LNCaP clone FGC (cell line): ENCODE results near the gene CCDC110.

Experiments used
- DNase-seq: peaks from one replicate; pipeline ENCODE4 v3.0.0-alpha.2; 2011; ENCODE audit warnings: low read depth
- H3K4me3 ChIP-seq: 2 replicates; pipeline ENCODE4 v1.5.1; 2011; ENCODE audit warnings: mild to moderate bottlenecking, low read depth, low read length, control low read depth
- TF ChIP-seq, protein P1 (sequence below): IDR thresholded peaks from 2 replicates; pipeline ENCODE4 v1.5.1; 2012; ENCODE audit warnings: mild to moderate bottlenecking; ENCODE audit not compliant: control insufficient read depth, insufficient read depth; ENCODE audit errors: extremely low read depth

Gene CCDC110

DNA sequence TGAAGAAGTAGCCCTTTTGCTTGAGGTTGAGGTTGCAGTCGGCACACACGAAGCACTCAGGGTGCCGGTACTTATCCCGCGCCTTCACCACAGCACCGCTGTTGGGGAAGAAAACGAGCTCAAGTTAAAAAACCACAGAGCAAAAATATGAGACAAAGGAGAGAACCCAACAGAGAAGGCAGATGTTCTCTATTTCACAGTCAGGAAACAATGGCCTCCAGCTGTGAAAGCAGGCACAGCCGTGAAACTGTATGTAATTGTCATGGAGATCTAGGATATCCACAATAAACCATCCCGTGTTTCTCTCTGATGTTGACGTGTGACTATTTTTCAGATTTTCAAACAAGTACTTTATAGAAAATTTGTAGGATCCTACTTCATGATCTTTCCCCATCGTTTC, 30.9 kb upstream of the CCDC110 start:
- TF ChIP-seq, protein P1, sequence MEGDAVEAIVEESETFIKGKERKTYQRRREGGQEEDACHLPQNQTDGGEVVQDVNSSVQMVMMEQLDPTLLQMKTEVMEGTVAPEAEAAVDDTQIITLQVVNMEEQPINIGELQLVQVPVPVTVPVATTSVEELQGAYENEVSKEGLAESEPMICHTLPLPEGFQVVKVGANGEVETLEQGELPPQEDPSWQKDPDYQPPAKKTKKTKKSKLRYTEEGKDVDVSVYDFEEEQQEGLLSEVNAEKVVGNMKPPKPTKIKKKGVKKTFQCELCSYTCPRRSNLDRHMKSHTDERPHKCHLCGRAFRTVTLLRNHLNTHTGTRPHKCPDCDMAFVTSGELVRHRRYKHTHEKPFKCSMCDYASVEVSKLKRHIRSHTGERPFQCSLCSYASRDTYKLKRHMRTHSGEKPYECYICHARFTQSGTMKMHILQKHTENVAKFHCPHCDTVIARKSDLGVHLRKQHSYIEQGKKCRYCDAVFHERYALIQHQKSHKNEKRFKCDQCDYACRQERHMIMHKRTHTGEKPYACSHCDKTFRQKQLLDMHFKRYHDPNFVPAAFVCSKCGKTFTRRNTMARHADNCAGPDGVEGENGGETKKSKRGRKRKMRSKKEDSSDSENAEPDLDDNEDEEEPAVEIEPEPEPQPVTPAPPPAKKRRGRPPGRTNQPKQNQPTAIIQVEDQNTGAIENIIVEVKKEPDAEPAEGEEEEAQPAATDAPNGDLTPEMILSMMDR = no peak
- no peak overlapping the region for H3K4me3 ChIP-seq
- no peak for DNase-seq

DNA sequence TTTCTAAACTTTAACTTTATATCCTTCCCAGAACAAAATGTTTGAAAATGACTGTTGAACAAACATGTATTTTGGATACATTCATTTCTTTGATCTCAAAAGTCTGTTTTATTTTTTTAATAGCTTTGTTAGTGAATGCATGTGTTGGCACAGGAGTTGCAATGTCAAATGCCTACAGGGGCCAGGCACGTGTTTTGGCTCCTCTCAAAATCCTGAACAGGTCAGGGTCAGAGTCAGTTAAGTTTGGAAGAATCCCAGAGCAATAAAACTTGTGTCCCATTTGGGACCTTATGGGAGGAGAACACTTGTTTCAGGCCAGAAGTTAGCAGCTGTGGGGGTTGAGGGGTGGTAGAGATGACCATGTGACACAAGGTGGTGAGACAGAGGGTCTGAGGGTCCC, 29.0 kb upstream of the CCDC110 start:
- no peak for DNase-seq
- TF ChIP-seq, protein P1 = no peak
- H3K4me3 ChIP-seq = no peak overlapping the region

DNA sequence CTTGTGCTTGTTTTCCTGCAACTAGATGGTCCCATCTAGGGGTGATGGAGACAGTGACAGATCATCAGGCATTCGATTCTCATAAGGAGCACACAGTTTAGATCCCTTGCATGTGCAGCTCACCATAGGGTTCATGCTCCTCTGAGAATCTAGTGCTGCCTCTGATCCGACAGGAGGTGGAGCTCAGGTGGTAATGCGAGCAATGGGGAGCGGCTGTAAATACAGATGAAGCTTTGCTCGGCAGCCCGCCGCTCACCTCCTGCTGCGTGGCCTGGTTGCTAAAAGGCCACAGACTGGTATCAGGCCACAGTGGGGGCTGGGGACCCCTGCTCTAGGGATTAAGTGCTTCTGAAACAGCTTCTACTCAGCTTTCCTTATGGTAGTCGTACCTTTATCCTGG, 28.5 kb upstream of the CCDC110 start:
- no peak overlapping the region for H3K4me3 ChIP-seq
- TF ChIP-seq, protein P1 = no peak
- DNase-seq = no peak

DNA sequence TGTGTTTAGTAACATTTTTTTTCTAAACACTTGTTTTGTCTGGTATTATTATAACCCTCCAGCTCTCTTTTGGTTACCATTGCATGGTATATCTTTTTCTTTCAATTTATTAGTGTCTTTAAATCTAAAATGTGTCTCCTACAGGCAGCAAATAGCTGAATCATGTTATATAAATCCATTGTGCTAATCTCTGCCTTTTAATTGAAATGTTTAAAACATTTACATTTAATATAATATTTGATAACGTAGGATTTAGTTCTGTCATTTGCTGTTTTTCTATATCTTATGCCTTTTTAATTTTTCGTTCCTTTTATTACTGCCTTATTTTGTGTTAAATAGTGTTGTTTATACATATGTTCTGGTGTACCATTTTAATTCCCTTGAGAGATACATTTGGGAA, 17.1 kb upstream of the CCDC110 start:
- TF ChIP-seq, protein P1 = no peak

DNA sequence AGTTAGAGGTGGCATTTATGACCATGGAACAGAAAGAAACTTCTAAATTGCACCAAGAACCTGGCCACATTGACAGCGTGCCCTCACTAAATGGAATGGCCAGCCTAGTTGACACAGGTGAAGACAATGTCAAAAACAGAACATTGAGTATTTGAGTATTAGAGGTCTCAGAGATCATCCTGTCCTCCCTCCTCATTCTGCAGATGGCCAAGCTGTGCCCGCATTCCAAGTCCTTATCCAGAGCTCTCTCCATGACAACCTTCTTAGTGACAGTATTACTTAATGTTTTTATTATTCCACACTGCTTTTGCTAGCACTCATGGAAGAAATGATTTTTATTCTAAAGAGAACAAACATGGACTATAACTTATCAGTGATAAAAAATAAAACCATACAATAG, 9.9 kb upstream of the CCDC110 start:
- no peak for DNase-seq
- TF ChIP-seq, protein P1 = no peak
- no peak overlapping the region for H3K4me3 ChIP-seq

More for the DNA sequence above, 17.1 kb upstream of the CCDC110 start:
- DNase-seq = no peak
- H3K4me3 ChIP-seq = no peak overlapping the region

DNA sequence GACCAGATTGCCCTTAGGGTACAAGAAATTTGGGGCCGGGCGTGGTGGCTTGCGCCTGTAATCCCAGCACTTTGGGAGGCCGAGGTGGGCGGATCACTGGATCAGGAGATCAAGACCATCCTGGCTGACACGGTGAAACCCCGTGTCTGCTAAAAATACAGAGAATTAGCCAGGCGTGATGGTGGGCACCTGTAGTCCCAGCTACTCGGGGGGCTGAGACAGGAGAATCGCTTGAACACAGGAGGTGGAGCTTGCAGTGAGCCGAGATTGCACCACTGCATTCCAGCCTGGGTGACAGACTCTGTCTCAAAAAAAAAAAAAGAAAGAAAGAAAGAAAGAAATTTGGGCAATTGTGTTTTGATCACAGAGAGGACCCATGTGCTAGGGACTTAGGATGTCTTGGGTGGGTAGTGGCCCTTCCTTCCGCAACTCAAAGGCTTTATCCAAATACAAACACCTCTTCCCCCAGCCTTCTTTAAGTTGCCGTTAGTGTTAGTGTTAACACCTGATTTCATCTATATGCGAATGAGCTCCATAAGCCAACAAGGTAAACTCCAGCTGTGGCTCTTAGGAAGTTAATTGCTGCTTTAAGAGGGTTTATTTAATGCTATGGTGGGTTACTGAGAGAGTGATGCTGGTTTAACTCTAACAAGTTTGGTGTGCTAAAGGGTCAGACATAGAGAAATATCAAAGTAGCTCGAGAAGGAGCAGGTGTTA, 8.6 kb upstream of the CCDC110 start:
- TF ChIP-seq, protein P1 = no peak
- no peak for DNase-seq
- H3K4me3 ChIP-seq = no peak overlapping the region

DNA sequence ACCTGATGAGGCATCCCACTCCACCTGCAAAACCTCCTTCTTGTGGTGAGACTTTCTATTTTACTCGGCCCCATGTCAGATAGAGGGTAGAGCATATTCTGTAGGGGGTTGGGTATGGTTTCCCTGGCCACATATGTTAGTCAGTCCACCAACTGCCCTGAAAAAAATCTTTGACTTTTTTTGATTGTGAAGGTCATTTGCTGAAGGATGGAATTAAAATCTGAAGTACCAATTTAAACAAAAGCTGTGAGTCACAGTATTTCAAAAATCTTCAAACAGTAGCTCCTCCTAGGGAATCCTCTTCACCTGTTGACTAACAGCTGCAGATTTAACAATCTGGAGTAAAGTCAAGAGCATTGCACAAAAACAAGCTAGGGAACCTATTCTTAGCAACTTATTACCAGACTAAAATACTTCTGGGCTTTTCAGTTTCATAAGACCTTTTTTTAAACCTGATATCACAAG, 8.0 kb upstream of the CCDC110 start:
- no peak for DNase-seq
- TF ChIP-seq, protein P1 = no peak
- H3K4me3 ChIP-seq = no peak overlapping the region
